ENCODE measurements around the gene MYO3A. TPM values are rescaled to one million over a fixed set of nuclear protein-coding genes. Genes with fewer than 3 reads are reported as not detected.
"Not testable (repeated sequence)": the region's sequence is repeated elsewhere in the genome, so short reads cannot be mapped to it uniquely, and the experiment has no call there.

MYO3A gene
- polyA plus RNA-seq, 1 experiment: not detected

DNA sequence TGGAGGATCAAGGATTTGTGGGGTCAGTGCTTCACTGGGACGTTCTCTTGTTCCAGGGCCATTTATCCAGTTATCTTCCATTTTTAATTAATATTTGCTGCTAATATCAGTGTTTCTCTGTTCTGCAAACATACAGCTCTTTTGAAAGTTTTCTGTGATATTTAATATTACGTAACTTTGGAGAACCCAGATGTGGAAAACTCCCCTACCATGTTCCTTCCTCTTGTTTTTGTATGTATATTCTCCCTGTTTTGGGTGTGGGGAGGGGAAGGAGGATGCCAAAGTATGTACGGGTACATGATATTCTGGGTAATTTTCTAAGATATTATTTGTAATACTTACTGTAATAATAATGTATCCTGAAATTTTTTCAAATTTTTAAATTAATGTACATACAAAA lies 55.9 kb downstream of the MYO3A start:
- Histone ChIP-seq H3K27me3 (ENCODE audit: control insufficient read depth, insufficient read depth, low read length) (no peaks in the 10 kb centered on the region), H3K36me3 (ENCODE audit: control insufficient read depth, insufficient read depth, low read length) (no peaks in the 10 kb centered on the region), H3K4me3 (ENCODE audit: low read depth, low read length) (no peak overlapping the region)
- no peak for DNase-seq (ENCODE audit: low read depth)
- ChIA-PET CTCF (no interaction called here), POLR2A (no interaction called here)
- TF ChIP-seq, protein P1, sequence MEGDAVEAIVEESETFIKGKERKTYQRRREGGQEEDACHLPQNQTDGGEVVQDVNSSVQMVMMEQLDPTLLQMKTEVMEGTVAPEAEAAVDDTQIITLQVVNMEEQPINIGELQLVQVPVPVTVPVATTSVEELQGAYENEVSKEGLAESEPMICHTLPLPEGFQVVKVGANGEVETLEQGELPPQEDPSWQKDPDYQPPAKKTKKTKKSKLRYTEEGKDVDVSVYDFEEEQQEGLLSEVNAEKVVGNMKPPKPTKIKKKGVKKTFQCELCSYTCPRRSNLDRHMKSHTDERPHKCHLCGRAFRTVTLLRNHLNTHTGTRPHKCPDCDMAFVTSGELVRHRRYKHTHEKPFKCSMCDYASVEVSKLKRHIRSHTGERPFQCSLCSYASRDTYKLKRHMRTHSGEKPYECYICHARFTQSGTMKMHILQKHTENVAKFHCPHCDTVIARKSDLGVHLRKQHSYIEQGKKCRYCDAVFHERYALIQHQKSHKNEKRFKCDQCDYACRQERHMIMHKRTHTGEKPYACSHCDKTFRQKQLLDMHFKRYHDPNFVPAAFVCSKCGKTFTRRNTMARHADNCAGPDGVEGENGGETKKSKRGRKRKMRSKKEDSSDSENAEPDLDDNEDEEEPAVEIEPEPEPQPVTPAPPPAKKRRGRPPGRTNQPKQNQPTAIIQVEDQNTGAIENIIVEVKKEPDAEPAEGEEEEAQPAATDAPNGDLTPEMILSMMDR (IDR thresholded peaks at IDR 0.05; ENCODE audit: insufficient read depth, low read depth, low read length): no peak

DNA sequence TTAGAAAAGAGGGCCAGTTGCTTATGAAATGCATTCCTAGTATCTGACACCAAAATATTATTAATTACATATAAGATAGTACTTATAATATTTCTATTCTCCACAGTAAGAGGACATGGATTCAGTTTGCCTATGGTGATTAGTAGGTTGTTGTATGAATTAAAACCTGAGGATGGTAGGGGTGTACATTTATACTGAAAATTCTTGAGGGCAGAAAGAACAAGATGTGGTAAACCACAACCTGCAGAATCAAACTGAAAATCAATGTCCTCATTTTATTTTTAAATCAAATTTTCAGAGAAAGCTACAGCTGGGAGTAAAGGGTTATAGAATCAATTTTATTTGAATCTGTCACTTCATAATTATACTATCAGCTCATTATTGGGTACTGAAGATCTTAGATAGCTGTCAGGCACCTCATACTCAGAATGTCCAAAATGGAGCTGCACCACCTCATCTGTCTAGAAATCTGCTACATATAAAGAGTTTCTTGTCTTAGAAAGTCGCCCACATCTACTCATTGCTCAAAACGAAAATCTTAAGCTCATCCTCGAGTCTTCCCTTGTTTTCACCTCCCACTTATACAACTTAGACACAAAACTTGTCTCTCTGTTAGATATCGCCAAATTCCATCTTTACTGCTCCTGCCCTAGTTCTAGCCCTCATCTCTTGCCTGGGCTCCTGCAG lies 65.4 kb downstream of the MYO3A start:
- ChIA-PET POLR2A (no interaction called here), CTCF (no interaction called here)
- H3K4me3 ChIP-seq (ENCODE audit: low read depth, low read length): no peak overlapping the region
- H3K27me3 ChIP-seq (ENCODE audit: control insufficient read depth, insufficient read depth, low read length): no peaks in the 10 kb centered on the region
- TF ChIP-seq, protein P1 (IDR thresholded peaks at IDR 0.05; ENCODE audit: insufficient read depth, low read depth, low read length): no peak
- no peaks in the 10 kb centered on the region for H3K36me3 ChIP-seq (ENCODE audit: control insufficient read depth, insufficient read depth, low read length)
- no peak for DNase-seq (ENCODE audit: low read depth)

DNA sequence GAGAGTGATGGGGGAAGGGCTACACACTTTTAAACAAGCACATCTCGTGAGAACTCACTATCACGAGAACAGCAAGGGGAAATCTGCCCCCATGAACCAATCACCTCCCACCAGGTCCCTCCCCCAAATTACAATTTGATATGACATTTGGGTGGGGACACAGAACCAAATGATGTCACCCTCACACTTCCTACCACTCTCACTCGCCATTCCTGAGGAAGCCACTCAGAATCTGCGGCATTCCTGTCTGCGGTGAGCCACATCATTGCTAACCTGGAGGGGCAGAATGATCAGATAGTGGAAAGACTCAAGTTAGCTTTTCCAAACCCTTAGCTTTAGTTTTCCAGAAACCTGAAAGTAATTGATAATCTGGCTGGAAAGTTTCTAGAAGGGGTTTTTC lies 66.9 kb downstream of the MYO3A start:
- no peaks in the 10 kb centered on the region for H3K36me3 ChIP-seq (ENCODE audit: control insufficient read depth, insufficient read depth, low read length)
- no peaks in the 10 kb centered on the region for H3K27me3 ChIP-seq (ENCODE audit: control insufficient read depth, insufficient read depth, low read length)
- H3K4me3 ChIP-seq (ENCODE audit: low read depth, low read length): no peak overlapping the region
- POLR2A ChIA-PET: no interaction called here
- no peak for DNase-seq (ENCODE audit: low read depth)
- TF ChIP-seq, protein P1 (IDR thresholded peaks at IDR 0.05; ENCODE audit: insufficient read depth, low read depth, low read length): no peak
- CTCF ChIA-PET: no interaction called here

DNA sequence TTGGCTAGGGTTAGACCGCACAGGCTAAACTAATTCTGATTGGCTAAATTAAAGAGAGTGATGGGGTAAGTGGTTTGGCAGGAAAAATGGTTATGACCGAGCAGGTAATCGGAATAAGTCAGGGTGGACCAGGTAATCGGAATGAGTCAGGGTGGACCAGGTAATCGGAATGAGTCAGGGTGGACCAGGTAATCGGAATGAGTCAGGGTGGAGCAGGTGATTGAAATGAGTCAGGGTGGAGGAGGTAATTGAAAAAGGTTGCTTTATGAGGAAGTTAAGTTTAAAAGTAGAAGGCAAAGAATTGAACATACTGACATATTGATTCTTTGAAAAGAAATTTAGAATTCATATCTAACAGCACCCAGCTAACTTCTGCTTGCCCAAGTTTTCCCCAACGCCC lies 68.4 kb downstream of the MYO3A start:
- CTCF ChIA-PET; H3K27me3 ChIP-seq (ENCODE audit: control insufficient read depth, insufficient read depth, low read length); POLR2A ChIA-PET; DNase-seq (ENCODE audit: low read depth); H3K36me3 ChIP-seq (ENCODE audit: control insufficient read depth, insufficient read depth, low read length); H3K4me3 ChIP-seq (ENCODE audit: low read depth, low read length): not testable (repeated sequence)

DNA sequence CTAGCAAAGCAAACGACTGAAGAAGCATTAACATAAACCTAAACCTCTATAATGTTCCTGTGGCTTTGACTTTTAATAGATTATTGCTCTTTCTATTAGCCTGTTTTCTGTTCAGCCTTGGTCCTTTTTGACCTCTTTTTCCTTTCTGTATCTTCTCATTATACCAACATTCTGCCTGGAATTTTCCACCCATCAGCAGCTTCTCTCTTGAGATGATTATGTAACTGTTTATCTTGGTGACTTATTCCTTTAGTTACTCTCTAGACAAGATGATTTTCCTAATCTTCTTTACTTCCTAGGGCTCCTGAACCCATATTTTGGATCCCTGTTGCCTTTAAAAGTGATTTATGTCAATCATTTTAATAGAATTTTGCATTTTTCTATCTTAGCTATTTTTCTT lies 81.1 kb downstream of the MYO3A start:
- Histone ChIP-seq H3K36me3 (ENCODE audit: control insufficient read depth, insufficient read depth, low read length) (no peaks in the 10 kb centered on the region), H3K27me3 (ENCODE audit: control insufficient read depth, insufficient read depth, low read length) (no peaks in the 10 kb centered on the region), H3K4me3 (ENCODE audit: low read depth, low read length) (no peak overlapping the region)
- TF ChIP-seq, protein P1 (IDR thresholded peaks at IDR 0.05; ENCODE audit: insufficient read depth, low read depth, low read length): no peak
- POLR2A ChIA-PET: no interaction called here
- DNase-seq (ENCODE audit: low read depth): no peak
- CTCF ChIA-PET: no interaction called here

DNA sequence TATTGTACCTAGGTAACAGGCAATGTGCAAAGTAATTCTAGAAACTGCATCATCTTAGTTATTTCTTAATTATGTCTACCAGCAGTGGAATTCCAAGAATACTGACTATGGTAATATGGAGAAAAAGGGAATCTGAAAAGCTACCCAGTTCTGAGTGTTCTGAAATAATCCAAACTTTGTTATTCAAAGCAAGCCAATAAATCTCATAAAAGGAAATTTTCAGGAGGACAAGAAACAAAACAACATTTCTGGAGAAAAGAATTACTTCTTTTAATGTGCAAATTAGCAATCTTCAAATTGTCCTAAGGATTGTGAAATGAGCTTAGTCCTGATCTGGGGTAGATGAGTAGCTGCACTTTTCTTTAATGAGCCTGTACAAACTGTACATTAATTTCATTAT lies 88.8 kb downstream of the MYO3A start:
- ChIA-PET CTCF (no interaction called here), POLR2A (no interaction called here)
- Histone ChIP-seq H3K36me3 (ENCODE audit: control insufficient read depth, insufficient read depth, low read length) (no peaks in the 10 kb centered on the region), H3K4me3 (ENCODE audit: low read depth, low read length) (no peak overlapping the region), H3K27me3 (ENCODE audit: control insufficient read depth, insufficient read depth, low read length) (no peaks in the 10 kb centered on the region)
- DNase-seq (ENCODE audit: low read depth): no peak
- TF ChIP-seq, protein P1 (IDR thresholded peaks at IDR 0.05; ENCODE audit: insufficient read depth, low read depth, low read length): no peak

All from BJ (cell line).